Trophoblast cell (in vitro differentiated cells and primary cell): ENCODE results near the gene PTF1A.

Experiments
- DNase-seq, 2 donors: peaks; one replicate each; pipeline ENCODE4 v3.0.0-alpha.2; 2016
- H2AFZ ChIP-seq: 2 replicates; pipeline ENCODE4 v1.6.1; 2013; ENCODE audit warnings: low read length, moderate library complexity, mild to moderate bottlenecking; ENCODE audit not compliant: insufficient read depth, poor library complexity
- H2AK5ac ChIP-seq: 2 replicates; pipeline ENCODE4 v1.6.1; 2013; ENCODE audit warnings: mild to moderate bottlenecking, low read length
- H2BK120ac ChIP-seq: 2 replicates; pipeline ENCODE4 v1.6.1; 2013; ENCODE audit warnings: low read length, mild to moderate bottlenecking, moderate library complexity; ENCODE audit not compliant: insufficient read depth, poor library complexity
- H2BK12ac ChIP-seq: 2 replicates; pipeline ENCODE4 v1.6.1; 2013; ENCODE audit warnings: mild to moderate bottlenecking, low read length, moderate library complexity
- H2BK5ac ChIP-seq: 2 replicates; pipeline ENCODE4 v1.6.1; 2013; ENCODE audit warnings: low read length, low read depth, moderate library complexity, mild to moderate bottlenecking; ENCODE audit not compliant: poor library complexity
- H3K14ac ChIP-seq: 2 replicates; pipeline ENCODE4 v1.6.1; 2013; ENCODE audit warnings: mild to moderate bottlenecking, low read length
- H3K18ac ChIP-seq: 2 replicates; pipeline ENCODE4 v1.6.1; 2013; ENCODE audit warnings: mild to moderate bottlenecking, low read length
- H3K23ac ChIP-seq: 2 replicates; pipeline ENCODE4 v1.6.1; 2013; ENCODE audit warnings: low read length
- H3K27ac ChIP-seq: 2 replicates; pipeline ENCODE4 v1.5.1; 2013; ENCODE audit warnings: low read depth, mild to moderate bottlenecking, inconsistent platforms, low read length, moderate library complexity
- H3K27me3 ChIP-seq: 2 replicates; pipeline ENCODE4 v1.6.1; 2013; ENCODE audit warnings: inconsistent platforms, mild to moderate bottlenecking, low read length, moderate library complexity; ENCODE audit not compliant: insufficient read depth
- H3K36me3 ChIP-seq, 2 experiments: 1 replicate in 1 of 2; 2 replicates in 1 of 2; pipeline ENCODE4 v1.6.1; 2013; ENCODE audit warnings: low read length in 2 of 2, mild to moderate bottlenecking in 2 of 2, moderate library complexity in 1 of 2; ENCODE audit not compliant: insufficient read depth in 2 of 2, control insufficient read depth in 1 of 2
- H3K4ac ChIP-seq: 2 replicates; pipeline ENCODE4 v1.6.1; 2013; ENCODE audit warnings: low read depth, mild to moderate bottlenecking, low read length, moderate library complexity
- H3K4me1 ChIP-seq, 2 experiments: 1 replicate in 1 of 2; 2 replicates in 1 of 2; pipeline ENCODE4 v1.6.1; 2013; ENCODE audit warnings: low read length in 2 of 2, mild to moderate bottlenecking in 2 of 2, moderate library complexity in 1 of 2; ENCODE audit not compliant: insufficient read depth in 2 of 2, control insufficient read depth in 1 of 2
- H3K4me2 ChIP-seq: 2 replicates; pipeline ENCODE4 v1.6.1; 2013; ENCODE audit warnings: inconsistent platforms, mild to moderate bottlenecking, low read length, moderate library complexity
- H3K4me3 ChIP-seq: 2 replicates; pipeline ENCODE4 v1.5.1; 2013; ENCODE audit warnings: mild to moderate bottlenecking, low read depth, low read length, inconsistent platforms
- H3K79me1 ChIP-seq: one replicate; pipeline ENCODE4 v1.6.1; 2013; ENCODE audit warnings: low read length
- H3K79me2 ChIP-seq: 2 replicates; pipeline ENCODE4 v1.6.1; 2013; ENCODE audit warnings: low read length, mild to moderate bottlenecking; ENCODE audit not compliant: control insufficient read depth, insufficient read depth, poor library complexity
- H3K9ac ChIP-seq: 2 replicates; pipeline ENCODE4 v1.6.1; 2013; ENCODE audit warnings: mild to moderate bottlenecking, low read length
- H3K9me3 ChIP-seq: 2 replicates; pipeline ENCODE4 v1.6.1; 2013; ENCODE audit warnings: low read depth, mild to moderate bottlenecking, control low read depth, inconsistent platforms, low read length; ENCODE audit not compliant: insufficient read depth
- H4K12ac ChIP-seq: 2 replicates; pipeline ENCODE4 v1.6.1; 2013; ENCODE audit warnings: low read depth, mild to moderate bottlenecking, low read length, moderate library complexity
- H4K8ac ChIP-seq: 2 replicates; pipeline ENCODE4 v1.6.1; 2013; ENCODE audit warnings: low read depth, mild to moderate bottlenecking, low read length, moderate library complexity
- H4K91ac ChIP-seq: one replicate; pipeline ENCODE4 v1.6.1; 2013; ENCODE audit warnings: low read depth, mild to moderate bottlenecking, low read length, moderate library complexity
- WGBS: extraction: QIAGEN DNeasy Blood & Tissue Kit; methylation state at CpG from one replicate; pipeline ENCODE4 v1.1.7; 2013; ENCODE audit warnings: missing lambda C conversion rate; ENCODE audit not compliant: insufficient read length, insufficient coverage; ENCODE audit errors: extremely low coverage; 5-methylcytosine and 5-hydroxymethylcytosine counted together

Gene PTF1A

DNA sequence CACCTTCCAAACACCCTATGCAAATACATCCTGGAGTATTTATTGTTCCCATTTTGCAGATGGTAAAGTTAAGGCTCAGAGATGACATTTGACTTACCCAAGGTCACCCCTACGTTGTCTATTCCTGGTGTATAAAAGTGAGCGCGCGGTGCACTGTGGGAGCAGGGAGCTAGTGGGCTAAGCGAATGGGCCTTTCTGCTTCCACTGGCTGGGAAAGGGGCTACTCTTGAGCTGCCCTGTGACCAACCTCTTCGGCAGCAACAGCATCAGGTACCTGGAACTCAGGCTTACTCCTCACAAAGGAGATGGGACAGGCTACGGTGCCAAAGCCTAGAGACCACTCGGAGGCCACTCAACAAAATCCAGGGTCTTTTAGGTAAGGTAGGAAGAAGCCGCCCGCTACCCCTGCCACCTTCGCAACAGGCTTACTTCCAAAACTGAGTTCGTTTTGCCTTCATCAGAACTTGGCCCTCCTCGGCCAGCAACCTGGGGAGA, 2.4 kb downstream of the PTF1A start:
- Histone ChIP-seq H2BK5ac (no peak overlapping the region), H3K4ac (no peak overlapping the region), H3K27me3 (peaks cover 88% of the 10 kb centered on the region), H2BK120ac (no peak overlapping the region), H3K4me2 (no peak overlapping the region), H3K14ac (no peak overlapping the region), H4K12ac (no peak overlapping the region), H4K91ac (no peak overlapping the region), H3K79me1 (no peaks in the 10 kb centered on the region), H3K79me2 (no peaks in the 10 kb centered on the region), H3K18ac (no peak overlapping the region), H3K9ac (no peak overlapping the region), H3K4me1 (peaks cover 2 to 12% of the 10 kb centered on the region in 2 experiments), H3K23ac (no peak overlapping the region), H2BK12ac (no peak overlapping the region), H2AK5ac (no peak overlapping the region), H2AFZ (no peak overlapping the region), H3K4me3 (no peak overlapping the region), H3K36me3 (no peaks in the 10 kb centered on the region), H3K27ac (no peak overlapping the region), H4K8ac (no peak overlapping the region), H3K9me3 (peaks cover 9% of the 10 kb centered on the region)
- WGBS = no CpG with 5 or more reads among the region's 13 CpGs
- no peak for DNase-seq

DNA sequence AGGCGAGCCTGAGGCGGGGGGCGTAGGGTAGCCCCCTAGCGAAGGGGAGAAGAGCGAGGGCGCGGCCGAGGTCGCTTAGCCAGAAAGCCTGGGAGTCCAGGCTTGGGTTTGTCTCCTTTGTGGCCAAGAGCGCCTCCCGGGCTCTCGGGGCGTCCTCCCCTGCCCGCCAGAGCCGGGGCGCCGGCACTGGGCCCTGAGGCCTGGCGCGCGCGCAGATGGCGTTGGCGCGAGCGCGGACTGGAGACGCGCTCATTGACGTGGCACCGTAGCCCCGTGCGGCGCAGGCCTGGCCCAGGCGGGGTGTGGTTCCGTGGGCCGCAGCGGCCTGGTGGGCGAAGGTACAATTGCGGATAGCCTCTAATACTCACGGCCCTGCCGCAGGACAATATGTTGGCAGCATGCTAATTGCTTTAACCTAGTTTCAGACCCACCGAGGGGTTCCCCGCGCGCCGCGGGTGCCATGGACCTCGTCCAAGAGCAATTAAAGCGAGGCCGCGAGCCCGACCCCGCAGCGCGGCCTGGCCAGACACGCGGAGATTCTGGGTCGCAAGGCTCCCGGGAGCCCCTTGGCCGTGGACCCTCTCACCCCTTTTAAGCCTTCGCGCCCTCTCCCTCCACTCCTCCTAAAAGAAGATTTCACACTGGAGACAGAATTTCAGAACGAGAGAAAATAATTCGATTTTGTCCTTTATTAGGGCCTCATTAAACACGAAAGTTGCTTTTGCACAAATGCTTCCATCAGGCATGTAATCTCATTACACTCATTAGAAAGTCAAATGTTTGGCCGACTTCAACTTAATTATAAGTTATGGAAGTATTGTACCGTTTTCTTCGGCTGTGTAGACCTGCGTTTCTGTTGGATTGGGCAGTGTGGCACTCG, 3.1 kb downstream of the PTF1A start:
- Histone ChIP-seq H2AK5ac (no peak overlapping the region), H4K8ac (no peak overlapping the region), H2BK12ac (no peak overlapping the region), H3K4ac (no peak overlapping the region), H2BK5ac (no peak overlapping the region), H3K27ac (no peak overlapping the region), H4K12ac (no peak overlapping the region), H3K18ac (no peak overlapping the region), H2BK120ac (no peak overlapping the region), H3K23ac (no peak overlapping the region), H3K36me3 (no peaks in the 10 kb centered on the region), H3K14ac (no peak overlapping the region), H3K9ac (no peak overlapping the region), H3K4me2 (no peak overlapping the region), H3K79me1 (no peaks in the 10 kb centered on the region), H3K27me3 (peaks cover 91% of the 10 kb centered on the region), H3K79me2 (no peaks in the 10 kb centered on the region), H4K91ac (no peak overlapping the region), H3K9me3 (peaks cover 9% of the 10 kb centered on the region), H3K4me3 (no peak overlapping the region), H2AFZ (no peak overlapping the region), H3K4me1 (peaks cover 2 to 12% of the 10 kb centered on the region in 2 experiments)
- no peak for DNase-seq
- no CpG with 5 or more reads among the region's 70 CpGs for WGBS

DNA sequence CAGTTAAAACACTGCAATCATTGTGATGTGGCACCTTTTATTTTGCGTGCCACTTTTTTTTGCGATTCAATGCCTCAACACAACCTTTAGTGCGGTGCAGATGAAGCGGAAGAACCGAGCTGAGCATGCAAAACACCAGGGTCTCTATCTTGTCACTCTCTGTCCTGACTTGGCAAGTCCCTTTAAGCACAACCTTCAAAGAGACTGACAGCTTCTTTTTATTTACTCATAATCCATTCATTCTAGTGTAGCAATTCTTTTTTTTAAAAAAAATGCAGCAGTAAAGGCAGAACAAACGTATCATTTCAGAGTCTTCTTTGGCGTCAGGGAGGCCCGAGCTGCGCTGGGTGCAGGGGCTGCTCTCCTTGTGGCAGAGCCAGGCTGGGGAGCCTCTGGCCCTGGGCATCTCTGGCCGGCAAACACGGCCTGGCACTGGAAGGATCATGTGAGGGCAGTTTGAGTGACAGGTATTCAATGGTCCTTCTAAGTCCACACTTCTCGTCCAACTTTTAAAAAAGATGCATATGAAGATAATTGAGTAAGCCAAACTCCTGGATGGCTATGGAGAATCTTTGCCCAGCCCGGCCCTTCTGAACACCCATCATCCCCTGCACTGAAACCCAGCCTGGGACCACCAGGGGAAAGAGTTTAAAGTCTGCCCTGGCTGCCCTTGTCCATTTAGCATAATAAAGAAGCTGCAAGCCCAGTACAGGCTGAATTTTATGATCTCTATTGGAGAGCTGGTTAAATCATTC, 3.9 kb downstream of the PTF1A start:
- H3K36me3 ChIP-seq = no peaks in the 10 kb centered on the region
- no peak overlapping the region for H2AFZ ChIP-seq
- H3K23ac ChIP-seq = no peak overlapping the region
- H3K4me3 ChIP-seq = no peak overlapping the region
- no peak overlapping the region for H2BK5ac ChIP-seq
- H4K91ac ChIP-seq = no peak overlapping the region
- no peak for DNase-seq
- H3K4me2 ChIP-seq = no peak overlapping the region
- H4K12ac ChIP-seq = no peak overlapping the region
- H3K79me2 ChIP-seq = no peaks in the 10 kb centered on the region
- H3K27ac ChIP-seq = no peak overlapping the region
- no peak overlapping the region for H3K18ac ChIP-seq
- peaks cover 2 to 12% of the 10 kb centered on the region in 2 experiments for H3K4me1 ChIP-seq
- H3K27me3 ChIP-seq = peaks cover 91% of the 10 kb centered on the region
- H2BK120ac ChIP-seq = no peak overlapping the region
- no peaks in the 10 kb centered on the region for H3K79me1 ChIP-seq
- no peak overlapping the region for H2AK5ac ChIP-seq
- no peak overlapping the region for H3K9ac ChIP-seq
- H3K14ac ChIP-seq = no peak overlapping the region
- peaks cover 9% of the 10 kb centered on the region for H3K9me3 ChIP-seq
- H2BK12ac ChIP-seq = no peak overlapping the region
- no peak overlapping the region for H4K8ac ChIP-seq
- WGBS = no CpG with 5 or more reads among the region's 13 CpGs
- H3K4ac ChIP-seq = no peak overlapping the region

DNA sequence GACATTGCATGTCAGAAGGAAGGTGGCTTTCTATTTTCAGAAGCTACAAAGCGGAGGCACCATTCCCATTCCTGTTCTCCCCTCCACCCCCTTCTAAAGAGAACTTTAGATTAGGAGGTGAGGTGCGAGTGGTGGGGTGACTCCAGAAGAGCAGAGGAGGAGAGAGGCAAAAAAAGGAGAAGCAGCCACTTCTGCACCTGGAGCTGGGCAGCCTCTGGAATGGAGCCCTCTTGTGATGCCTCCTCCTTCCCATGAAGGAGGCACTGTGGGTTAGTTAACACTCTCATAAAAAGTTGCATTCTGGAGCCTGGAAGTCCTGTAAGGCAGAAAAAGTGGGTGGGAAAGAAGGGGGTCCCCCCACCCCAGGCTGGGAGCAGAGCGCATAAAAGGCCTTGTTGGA, 4.8 kb downstream of the PTF1A start:
- Histone ChIP-seq H3K4me1 (peaks cover 2 to 12% of the 10 kb centered on the region in 2 experiments), H3K27ac (no peak overlapping the region), H2BK12ac (no peak overlapping the region), H3K79me1 (no peaks in the 10 kb centered on the region), H2BK120ac (no peak overlapping the region), H3K4me2 (no peak overlapping the region), H2AFZ (no peak overlapping the region), H3K23ac (no peak overlapping the region), H3K79me2 (no peaks in the 10 kb centered on the region), H4K12ac (no peak overlapping the region), H2AK5ac (no peak overlapping the region), H4K8ac (no peak overlapping the region), H3K9me3 (peaks cover 9% of the 10 kb centered on the region), H3K4ac (no peak overlapping the region), H3K18ac (no peak overlapping the region), H3K27me3 (peaks cover 89% of the 10 kb centered on the region), H3K36me3 (no peaks in the 10 kb centered on the region), H3K14ac (no peak overlapping the region), H2BK5ac (no peak overlapping the region), H3K9ac (no peak overlapping the region), H3K4me3 (no peak overlapping the region), H4K91ac (no peak overlapping the region)
- no CpG with 5 or more reads among the region's 3 CpGs for WGBS
- no peak for DNase-seq
